Measurements from ENCODE around the gene EPHB1. TPM values are rescaled to one million over a fixed set of nuclear protein-coding genes. Genes with fewer than 3 reads are reported as not detected.

The EPHB1 gene
- polyA plus RNA-seq, 1 of the 3 experiments (the other 2 are of a cell fraction) = 1.2 TPM

GRCh38 chr3:134892761-134893160 lies 97.7 kb downstream of the EPHB1 start:
- Histone ChIP-seq H3K9me2 (no peaks in the 10 kb centered on the region), H3K4me2 (no peak overlapping the region), H3K4me1 (ENCODE audit: control insufficient read depth in 1 of 2, insufficient read depth in 2 of 2, low read depth in 1 of 2, low read length in 1 of 2) (no peaks in the 10 kb centered on the region), H4K20me1 (ENCODE audit: insufficient read depth) (no peaks in the 10 kb centered on the region), H3K4me3 (ENCODE audit: low read depth in 2 of 2, low read length in 1 of 2) (no peak overlapping the region), H3K36me3 (replicated peaks in 1 of 2; ENCODE audit: control insufficient read depth in 1 of 2, insufficient read depth in 2 of 2, low read length in 1 of 2) (no peaks in the 10 kb centered on the region), H3K9me3 (no peaks in the 10 kb centered on the region), H3K27ac (ENCODE audit: low read depth in 2 of 2, low read length in 1 of 2) (no peak overlapping the region), H2AFZ (ENCODE audit: low read depth) (no peak overlapping the region), H3K79me2 (ENCODE audit: insufficient read depth) (no peaks in the 10 kb centered on the region), H3F3A (replicated peaks; ENCODE audit: insufficient read depth) (no peaks in the 10 kb centered on the region), H3K27me3 (ENCODE audit: insufficient read depth) (no peaks in the 10 kb centered on the region), H3K9ac (no peak overlapping the region)
- TF ChIP-seq ZBTB33 (IDR thresholded peaks at IDR 0.05; ENCODE audit: borderline replicate concordance, low read depth) = no peak
- no peak for TF ChIP-seq TEAD4 (IDR thresholded peaks at IDR 0.05; ENCODE audit: borderline replicate concordance, insufficient read depth)
- no peak for TF ChIP-seq REST (IDR thresholded peaks at IDR 0.05; ENCODE audit: low read depth, low read length)
- no peak for TF ChIP-seq USF1 (IDR thresholded peaks at IDR 0.05; ENCODE audit: borderline replicate concordance, low read depth)
- no peak for TF ChIP-seq TAF1 (IDR thresholded peaks at IDR 0.05; ENCODE audit: borderline replicate concordance, low read depth, low read length)
- TF ChIP-seq TCF12 (IDR thresholded peaks at IDR 0.05) = no peak
- no peak for TF ChIP-seq RCOR1 (IDR thresholded peaks at IDR 0.05; ENCODE audit: low read length)
- no peak for TF ChIP-seq NFIC (IDR thresholded peaks at IDR 0.05; ENCODE audit: borderline replicate concordance)
- TF ChIP-seq JUND (IDR thresholded peaks at IDR 0.05) = no peak
- TF ChIP-seq FOXJ3 (CRISPR knock-in tag; IDR thresholded peaks at IDR 0.05) = no peak
- no peak for TF ChIP-seq CHD2 (IDR thresholded peaks at IDR 0.05; ENCODE audit: low read length, partially characterized antibody)
- no peak for TF ChIP-seq RFX5 (IDR thresholded peaks at IDR 0.05; ENCODE audit: low read length)
- TF ChIP-seq PBX3 (IDR thresholded peaks at IDR 0.05) = no peak
- DNase-seq = no peak
- CTCF ChIA-PET = no interaction called here
- POLR2A ChIA-PET = no interaction called here
- WGBS (ENCODE audit: low lambda C conversion rate) = 44% methylated on average over 5 of the region's 5 CpGs
